Measurements from ENCODE around the gene CPTP.

Gene CPTP

Small RNA genes lying within 50 kb of the gene (small RNA-seq; reads per million reads assigned to genes)
- gene MIR6726 (ENCODE audit: low read depth) = 0.86 reads per million
